H54 (cell line): ENCODE data around the gene WNT6.

Experiments
- DNase-seq: peaks from one replicate; pipeline ENCODE4 v3.0.0; 2011; ENCODE audit warnings: low spot score, mixed read lengths; ENCODE audit not compliant: insufficient read length
- FAIRE-seq: peaks from 3 replicates; lab custom pipeline; 2011; peaks lifted over from hg19 to GRCh38; lab: Jason Lieb, UNC
- POLR2A ChIP-seq: IDR thresholded peaks from 2 replicates; pipeline ENCODE4 v1.6.1; 2011; ENCODE audit warnings: low read depth, mild to moderate bottlenecking, low read length

Gene WNT6

GRCh38 chr2:218872645-218873358 lies 13.2 kb downstream of the WNT6 start:
- TF ChIP-seq POLR2A = no peak
- FAIRE-seq (no peak), DNase-seq (no peak)

DNA sequence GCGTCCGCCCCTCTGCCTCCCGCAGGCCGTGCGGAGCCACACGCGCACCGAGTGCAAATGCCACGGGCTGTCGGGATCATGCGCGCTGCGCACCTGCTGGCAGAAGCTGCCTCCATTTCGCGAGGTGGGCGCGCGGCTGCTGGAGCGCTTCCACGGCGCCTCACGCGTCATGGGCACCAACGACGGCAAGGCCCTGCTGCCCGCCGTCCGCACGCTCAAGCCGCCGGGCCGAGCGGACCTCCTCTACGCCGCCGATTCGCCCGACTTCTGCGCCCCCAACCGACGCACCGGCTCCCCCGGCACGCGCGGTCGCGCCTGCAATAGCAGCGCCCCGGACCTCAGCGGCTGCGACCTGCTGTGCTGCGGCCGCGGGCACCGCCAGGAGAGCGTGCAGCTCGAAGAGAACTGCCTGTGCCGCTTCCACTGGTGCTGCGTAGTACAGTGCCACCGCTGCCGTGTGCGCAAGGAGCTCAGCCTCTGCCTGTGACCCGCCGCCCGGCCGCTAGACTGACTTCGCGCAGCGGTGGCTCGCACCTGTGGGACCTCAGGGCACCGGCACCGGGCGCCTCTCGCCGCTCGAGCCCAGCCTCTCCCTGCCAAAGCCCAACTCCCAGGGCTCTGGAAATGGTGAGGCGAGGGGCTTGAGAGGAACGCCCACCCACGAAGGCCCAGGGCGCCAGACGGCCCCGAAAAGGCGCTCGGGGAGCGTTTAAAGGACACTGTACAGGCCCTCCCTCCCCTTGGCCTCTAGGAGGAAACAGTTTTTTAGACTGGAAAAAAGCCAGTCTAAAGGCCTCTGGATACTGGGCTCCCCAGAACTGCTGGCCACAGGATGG lies 14.0 kb downstream of the WNT6 start:
- no peak for FAIRE-seq
- TF ChIP-seq POLR2A = no peak
- DNase-seq = no peak

DNA sequence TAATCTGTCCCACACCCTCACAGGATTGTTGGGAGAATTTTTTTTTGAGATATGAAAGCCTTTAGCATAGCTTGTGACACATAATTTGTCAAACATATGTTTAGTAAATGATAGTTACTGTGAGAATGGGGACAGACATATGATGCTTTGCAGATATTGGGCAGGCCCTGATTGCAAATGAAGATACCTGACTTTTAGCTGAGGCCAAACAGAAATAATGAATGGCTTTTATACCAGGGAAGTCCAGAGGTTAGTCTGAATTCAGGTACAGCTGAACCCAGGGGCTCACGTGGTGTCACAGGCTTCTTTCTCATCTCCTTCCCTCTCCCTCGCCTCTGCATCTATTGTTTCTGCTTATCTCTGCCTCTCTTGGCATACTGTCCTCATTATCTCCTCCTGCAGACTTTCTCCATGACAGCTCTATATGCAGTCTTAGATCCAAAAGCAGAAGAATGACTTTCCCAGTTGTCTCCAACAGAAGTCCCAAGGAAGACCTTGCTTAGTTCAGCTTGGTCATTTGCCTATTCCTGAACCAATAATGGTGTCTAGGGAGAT lies 16.2 kb downstream of the WNT6 start:
- no peak for DNase-seq
- FAIRE-seq = no peak
- TF ChIP-seq POLR2A = no peak

- DNase-seq = peak; percentile 93
- TF ChIP-seq POLR2A = no peak
- peak; percentile 20 for FAIRE-seq
Observed at GRCh38 chr2:218876562-218877219, 17.1 kb downstream of the WNT6 start.

DNA sequence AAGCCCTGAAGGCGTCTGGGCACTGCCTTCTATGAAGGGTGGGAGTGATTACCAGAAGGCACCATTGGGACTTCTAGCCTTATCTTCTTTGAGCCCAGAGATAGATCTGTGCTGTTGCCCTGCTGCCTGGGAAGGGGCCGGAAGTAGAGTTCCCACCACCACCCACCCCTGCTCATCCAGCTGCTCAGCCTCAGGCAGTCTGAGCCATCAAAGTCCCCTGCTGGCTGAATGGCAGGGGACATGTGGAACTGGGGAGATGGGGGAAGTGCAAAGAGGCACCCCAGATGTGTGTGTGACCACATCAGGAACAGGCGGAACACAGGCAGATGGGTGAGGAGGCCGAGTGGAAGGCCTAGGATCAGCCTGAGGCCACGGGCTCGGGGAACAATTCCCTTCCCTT lies 17.7 kb downstream of the WNT6 start:
- DNase-seq (no peak), FAIRE-seq (no peak)
- no peak for TF ChIP-seq POLR2A

DNA sequence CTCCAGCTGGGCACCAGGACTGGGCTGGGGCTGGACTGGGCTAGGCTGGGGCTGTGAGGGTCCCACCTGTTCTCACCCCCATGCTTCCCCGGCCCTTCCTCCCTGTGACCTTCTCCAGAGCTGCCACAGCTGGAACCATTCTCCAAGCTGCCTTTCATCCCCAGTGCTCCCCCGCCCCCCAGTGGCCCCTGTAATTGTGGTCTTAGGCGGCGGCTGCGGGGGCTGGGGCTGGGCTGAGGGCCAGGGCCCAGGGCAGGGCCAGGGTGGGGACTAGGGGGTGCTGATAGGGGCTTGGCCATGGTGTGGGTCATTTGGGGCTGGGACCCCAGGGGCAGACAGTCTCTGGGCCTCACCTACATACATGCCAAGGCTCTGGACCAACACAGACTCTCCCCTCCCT lies 18.3 kb downstream of the WNT6 start:
- FAIRE-seq = no peak

GRCh38 chr2:218878486-218878885 lies 18.9 kb downstream of the WNT6 start:
- FAIRE-seq (no peak), DNase-seq (no peak)
- TF ChIP-seq POLR2A = no peak

More for the DNA sequence above, 18.3 kb downstream of the WNT6 start:
- TF ChIP-seq POLR2A = no peak
- DNase-seq = no peak

GRCh38 chr2:218878926-218879761 lies 19.5 kb downstream of the WNT6 start:
- TF ChIP-seq POLR2A = no peak
- DNase-seq (no peak), FAIRE-seq (no peak)

DNA sequence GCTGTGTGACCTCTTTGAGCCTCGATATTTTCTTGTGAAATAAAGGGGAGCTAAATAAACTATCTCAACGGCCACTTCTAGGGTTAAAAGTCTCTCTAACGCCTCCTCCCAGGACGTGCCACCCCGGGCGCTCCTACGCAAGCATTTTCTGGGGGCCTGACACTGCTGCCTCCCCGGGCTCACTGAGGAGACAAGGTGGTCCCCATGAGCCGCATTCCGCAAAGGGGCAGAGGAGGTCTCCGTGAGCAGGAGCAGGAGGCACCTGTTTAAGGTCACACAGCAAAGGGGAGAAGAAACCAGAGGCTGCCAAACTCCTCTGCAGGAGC lies 20.1 kb downstream of the WNT6 start:
- TF ChIP-seq POLR2A = no peak
- DNase-seq = no peak
- FAIRE-seq = no peak

- FAIRE-seq (no peak), DNase-seq (no peak)
- TF ChIP-seq POLR2A = no peak
Observed at GRCh38 chr2:218880102-218880858, 20.7 kb downstream of the WNT6 start, which contains the start of gene WNT10A. Gene WNT10A, plus strand, starts transcription at chr2:218880852. Its CDS starts 144 bp downstream, at chr2:218880996.

DNA sequence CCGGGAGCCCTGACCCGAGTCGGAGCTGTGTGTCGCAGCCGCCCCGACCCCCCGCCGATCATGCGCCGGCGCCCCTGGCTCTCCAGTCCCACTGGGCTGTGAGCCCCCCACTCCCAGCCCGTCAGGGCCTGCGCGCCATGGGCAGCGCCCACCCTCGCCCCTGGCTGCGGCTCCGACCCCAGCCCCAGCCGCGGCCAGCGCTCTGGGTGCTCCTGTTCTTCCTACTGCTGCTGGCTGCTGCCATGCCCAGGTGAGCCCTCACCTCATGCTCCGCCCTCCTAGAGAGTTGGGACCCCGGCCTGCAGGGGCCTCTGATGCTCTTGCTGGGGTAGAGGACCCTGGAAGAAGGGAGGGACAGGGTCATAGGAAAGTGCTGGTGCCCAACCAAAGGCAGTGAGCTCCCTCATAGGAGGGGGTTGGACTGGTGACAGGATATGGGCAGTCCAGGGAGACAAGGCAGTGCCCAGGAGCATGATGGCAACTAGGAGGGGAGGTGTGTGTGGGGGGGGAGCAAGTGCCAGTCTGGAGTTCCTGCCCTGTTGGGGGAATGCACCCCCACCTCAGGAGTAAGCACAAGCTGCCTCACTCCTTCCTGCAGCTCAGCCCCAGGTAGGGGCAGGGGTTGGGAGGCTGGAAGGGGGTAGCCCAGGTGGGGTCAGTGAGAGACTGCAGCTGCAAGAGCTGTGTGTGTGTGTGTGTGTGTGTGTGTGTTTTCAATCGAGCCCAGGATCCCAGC lies 21.4 kb downstream of the WNT6 start:
- DNase-seq = no peak
- TF ChIP-seq POLR2A = no peak
- FAIRE-seq = no peak

DNA sequence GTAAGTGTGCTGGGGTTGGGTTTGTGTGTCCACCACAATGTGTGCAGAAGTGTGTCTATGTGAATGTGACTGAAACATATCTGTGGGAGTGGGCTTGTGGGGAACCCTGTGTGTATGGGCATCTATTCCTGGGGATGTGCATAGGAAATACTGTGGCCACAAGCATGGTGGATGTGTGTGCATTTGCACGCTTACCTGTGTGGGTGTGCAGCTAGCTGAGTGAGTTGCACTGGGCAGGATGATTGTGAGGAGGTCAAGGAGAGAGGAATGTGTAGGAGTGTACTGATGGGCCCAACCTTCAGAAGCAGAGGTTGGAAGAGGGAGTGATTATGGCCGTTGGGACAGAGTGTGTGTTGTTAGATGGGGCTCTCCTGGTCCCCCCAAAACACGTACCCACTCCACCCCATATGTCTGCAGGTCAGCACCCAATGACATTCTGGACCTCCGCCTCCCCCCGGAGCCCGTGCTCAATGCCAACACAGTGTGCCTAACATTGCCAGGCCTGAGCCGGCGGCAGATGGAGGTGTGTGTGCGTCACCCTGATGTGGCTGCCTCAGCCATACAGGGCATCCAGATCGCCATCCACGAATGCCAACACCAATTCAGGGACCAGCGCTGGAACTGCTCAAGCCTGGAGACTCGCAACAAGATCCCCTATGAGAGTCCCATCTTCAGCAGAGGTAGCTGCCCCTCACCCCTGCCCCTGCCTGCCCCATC lies 22.3 kb downstream of the WNT6 start:
- no peak for TF ChIP-seq POLR2A
- FAIRE-seq (no peak), DNase-seq (no peak)
